Prostate gland (tissue), 2 donors: ENCODE measurements around the gene MIF. TPM values are rescaled to one million over a fixed set of nuclear protein-coding genes. Genes with fewer than 3 reads are reported as not detected.
"Not testable (repeated sequence)": the region's sequence is repeated elsewhere in the genome, so short reads cannot be mapped to it uniquely, and the experiment has no call there.

Source experiments
- DNase-seq: peaks from one replicate; pipeline ENCODE4 v3.0.0-alpha.2; 2019; ENCODE audit warnings: low spot score
- H3K27ac ChIP-seq, 2 donors: fragments of 200-600 bp; sonication (generic); 2 replicates each; pipeline ENCODE4 v1.5.1; 2017 to 2019
- H3K27me3 ChIP-seq: fragments of 200-600 bp; sonication (generic); replicated peaks from 2 replicates; pipeline ENCODE4 v1.5.1; 2019; ENCODE audit not compliant: insufficient read depth
- H3K36me3 ChIP-seq, 2 donors: fragments of 200-600 bp; sonication (generic); 1 replicate in 1 of 2; 2 replicates in 1 of 2; pipeline versions ENCODE4 v1.5.1 to v1.8.1; 2017 to 2019
- H3K4me1 ChIP-seq: fragments of 200-600 bp; sonication (generic); replicated peaks from 2 replicates; pipeline ENCODE4 v1.5.1; 2019
- H3K4me3 ChIP-seq, 2 donors: fragments of 200-600 bp; sonication (generic); 2 replicates each; pipeline ENCODE4 v1.5.1; 2017 to 2019
- H3K9me3 ChIP-seq: fragments of 200-600 bp; sonication (generic); 2 replicates; pipeline ENCODE4 v1.5.1; 2017
- CTCF ChIP-seq, 4 experiments: fragments of 200-600 bp in 2 of 4; fragments of 450-650 bp in 2 of 4; sonication (generic) in 2 of 4; IDR thresholded peaks; 1 replicate in 3 of 4; 2 replicates in 1 of 4; pipeline ENCODE4 v1.5.1; 2016 to 2019; ENCODE audit warnings: antibody characterized with exemption in 4 of 4, mild to moderate bottlenecking in 2 of 4, moderate library complexity in 2 of 4
- POLR2A ChIP-seq: fragments of 450-650 bp; IDR thresholded peaks from one replicate; pipeline ENCODE4 v1.6.1; 2016; ENCODE audit warnings: antibody characterized with exemption, mild to moderate bottlenecking
- POLR2AphosphoS5 ChIP-seq: sonication (generic); formaldehyde crosslinking; IDR thresholded peaks from one replicate; pipeline ENCODE4 v1.6.1; 2017; ENCODE audit warnings: antibody characterized with exemption
- WGBS: methylation state at CpG from one replicate; pipeline ENCODE4 v1.1.5; 2018; 5-methylcytosine and 5-hydroxymethylcytosine counted together
- intact Hi-C: fragments of 100-400 bp; cut with DNase I; formaldehyde crosslinking; loops from one replicate; pipeline ENCODE4 v1.14.2; 2022
- total RNA-seq, 2 donors: library from RNA; depleted of rRNA; stranded (reverse); fragments of >200 nt; gene quantifications; one replicate each; pipeline ENCODE4 v1.1.0, GENCODE V29; 2016

The MIF gene
- total RNA-seq, 2 donors from 2014 or later = 501 to 587 TPM

GRCh38 chr22:23897320-23897719, 3.1 kb downstream of the MIF start:
- H3K27me3 ChIP-seq = no peaks in the 10 kb centered on the region
- no peak overlapping the region for H3K27ac ChIP-seq
- peaks cover 0 to 10% of the 10 kb centered on the region in 2 donors for H3K36me3 ChIP-seq
- peaks cover 11% of the 10 kb centered on the region for H3K4me1 ChIP-seq
- no peak for TF ChIP-seq CTCF (IDR thresholded peaks at IDR 0.05)
- TF ChIP-seq POLR2A = no peak
- TF ChIP-seq POLR2AphosphoS5 = no peak
- intact Hi-C loops = no loop called here
- DNase-seq = no peak
- no peak overlapping the region for H3K4me3 ChIP-seq
- no peaks in the 10 kb centered on the region for H3K9me3 ChIP-seq
- 93% methylated on average over 3 of the region's 3 CpGs for WGBS

GRCh38 chr22:23898006-23898974, 4.1 kb downstream of the MIF start:
- Histone ChIP-seq H3K27ac (no peak overlapping the region), H3K36me3 (peaks cover 0 to 10% of the 10 kb centered on the region in 2 donors), H3K4me1 (peaks cover 11% of the 10 kb centered on the region), H3K27me3 (no peaks in the 10 kb centered on the region), H3K9me3 (no peaks in the 10 kb centered on the region), H3K4me3 (no peak overlapping the region)
- no peak for DNase-seq
- intact Hi-C loops = no loop called here
- no peak for TF ChIP-seq POLR2AphosphoS5
- TF ChIP-seq CTCF (IDR thresholded peaks at IDR 0.05) = no peak
- TF ChIP-seq POLR2A = no peak
- 65% methylated on average over 8 of the region's 8 CpGs for WGBS

GRCh38 chr22:23899042-23899745, 5.0 kb downstream of the MIF start:
- no peak for DNase-seq
- H3K4me1 ChIP-seq = peaks cover 11% of the 10 kb centered on the region
- H3K36me3 ChIP-seq = peaks cover 0 to 10% of the 10 kb centered on the region in 2 donors
- H3K9me3 ChIP-seq = no peaks in the 10 kb centered on the region
- intact Hi-C loops = no loop called here
- no peaks in the 10 kb centered on the region for H3K27me3 ChIP-seq
- WGBS = 74% methylated on average over 6 of the region's 6 CpGs
- no peak overlapping the region for H3K4me3 ChIP-seq
- no peak overlapping the region for H3K27ac ChIP-seq
- no peak for TF ChIP-seq CTCF (IDR thresholded peaks at IDR 0.05)
- no peak for TF ChIP-seq POLR2AphosphoS5
- TF ChIP-seq POLR2A = no peak

- H3K27ac ChIP-seq, H3K4me3 ChIP-seq, DNase-seq, H3K36me3 ChIP-seq, H3K9me3 ChIP-seq, H3K27me3 ChIP-seq, intact Hi-C loops: not testable (repeated sequence)
- peaks cover 11% of the 10 kb centered on the region for H3K4me1 ChIP-seq
- 89% methylated on average over 4 of the region's 4 CpGs for WGBS
Observed at GRCh38 chr22:23900227-23900626, 6.0 kb downstream of the MIF start.

GRCh38 chr22:23901600-23901999, 7.4 kb downstream of the MIF start:
- peaks cover 0 to 2% of the 10 kb centered on the region in 2 donors for H3K36me3 ChIP-seq
- no peak overlapping the region for H3K4me3 ChIP-seq
- TF ChIP-seq POLR2AphosphoS5 (no peak), CTCF (IDR thresholded peaks at IDR 0.05) (no peak), POLR2A (no peak)
- no peak overlapping the region for H3K27ac ChIP-seq
- H3K9me3 ChIP-seq = no peaks in the 10 kb centered on the region
- no peak for DNase-seq
- WGBS = 89% methylated on average over 4 of the region's 4 CpGs
- H3K4me1 ChIP-seq = no peaks in the 10 kb centered on the region
- H3K27me3 ChIP-seq = no peaks in the 10 kb centered on the region
- intact Hi-C loops = no loop called here
